GM12873 (cell line): ENCODE results near the gene TMEM178B.

ENCODE experiments used
- TF ChIP-seq, protein P1 (sequence below): IDR thresholded peaks from 2 replicates; pipeline ENCODE4 v1.5.1; 2012; ENCODE audit warnings: low read depth, mild to moderate bottlenecking, moderate library complexity, low read length, control low read depth; ENCODE audit not compliant: insufficient read depth; ENCODE audit errors: missing control alignments

The TMEM178B gene

DNA sequence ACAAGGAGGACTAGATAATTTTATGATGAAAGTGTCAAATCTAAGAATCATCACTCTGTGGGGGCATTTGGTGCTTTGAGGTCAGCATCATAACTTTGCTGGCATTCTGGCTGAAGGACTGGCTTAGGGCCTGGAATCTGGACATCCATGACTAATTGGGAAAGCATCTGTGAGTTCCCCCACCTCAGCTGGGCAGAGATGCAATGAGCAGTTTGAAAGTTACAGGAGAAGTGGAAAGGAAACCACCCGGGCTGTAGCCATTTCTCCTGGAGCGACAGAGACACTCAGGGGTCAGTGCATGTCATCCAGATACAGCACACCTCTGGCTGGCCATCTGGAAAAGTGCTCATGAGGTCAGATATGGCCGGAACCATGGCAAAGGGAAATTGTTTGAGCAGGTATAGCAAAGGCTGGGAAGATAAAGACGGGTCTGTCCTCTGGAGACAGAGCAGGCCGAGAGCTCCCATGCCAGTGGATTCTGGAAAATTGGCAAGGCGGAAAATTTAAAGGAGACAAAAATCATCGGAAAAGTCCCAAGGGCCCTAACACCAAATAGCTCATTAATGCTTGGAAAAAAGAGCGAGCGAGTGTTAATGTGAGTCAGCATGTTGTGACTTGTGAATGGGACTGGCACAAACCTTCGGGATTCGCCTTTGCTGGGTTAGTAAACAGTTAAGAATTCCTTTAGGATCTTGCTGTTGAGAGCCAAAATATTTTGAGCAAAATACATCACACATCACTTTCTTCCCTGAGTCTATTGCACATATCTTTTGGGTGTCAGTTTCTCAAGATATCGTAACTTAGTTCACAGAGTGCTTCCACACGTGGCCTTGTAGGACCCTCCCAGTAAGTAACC is 288.9 kb downstream of the TMEM178B start:
- TF ChIP-seq, protein P1, sequence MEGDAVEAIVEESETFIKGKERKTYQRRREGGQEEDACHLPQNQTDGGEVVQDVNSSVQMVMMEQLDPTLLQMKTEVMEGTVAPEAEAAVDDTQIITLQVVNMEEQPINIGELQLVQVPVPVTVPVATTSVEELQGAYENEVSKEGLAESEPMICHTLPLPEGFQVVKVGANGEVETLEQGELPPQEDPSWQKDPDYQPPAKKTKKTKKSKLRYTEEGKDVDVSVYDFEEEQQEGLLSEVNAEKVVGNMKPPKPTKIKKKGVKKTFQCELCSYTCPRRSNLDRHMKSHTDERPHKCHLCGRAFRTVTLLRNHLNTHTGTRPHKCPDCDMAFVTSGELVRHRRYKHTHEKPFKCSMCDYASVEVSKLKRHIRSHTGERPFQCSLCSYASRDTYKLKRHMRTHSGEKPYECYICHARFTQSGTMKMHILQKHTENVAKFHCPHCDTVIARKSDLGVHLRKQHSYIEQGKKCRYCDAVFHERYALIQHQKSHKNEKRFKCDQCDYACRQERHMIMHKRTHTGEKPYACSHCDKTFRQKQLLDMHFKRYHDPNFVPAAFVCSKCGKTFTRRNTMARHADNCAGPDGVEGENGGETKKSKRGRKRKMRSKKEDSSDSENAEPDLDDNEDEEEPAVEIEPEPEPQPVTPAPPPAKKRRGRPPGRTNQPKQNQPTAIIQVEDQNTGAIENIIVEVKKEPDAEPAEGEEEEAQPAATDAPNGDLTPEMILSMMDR = no peak

DNA sequence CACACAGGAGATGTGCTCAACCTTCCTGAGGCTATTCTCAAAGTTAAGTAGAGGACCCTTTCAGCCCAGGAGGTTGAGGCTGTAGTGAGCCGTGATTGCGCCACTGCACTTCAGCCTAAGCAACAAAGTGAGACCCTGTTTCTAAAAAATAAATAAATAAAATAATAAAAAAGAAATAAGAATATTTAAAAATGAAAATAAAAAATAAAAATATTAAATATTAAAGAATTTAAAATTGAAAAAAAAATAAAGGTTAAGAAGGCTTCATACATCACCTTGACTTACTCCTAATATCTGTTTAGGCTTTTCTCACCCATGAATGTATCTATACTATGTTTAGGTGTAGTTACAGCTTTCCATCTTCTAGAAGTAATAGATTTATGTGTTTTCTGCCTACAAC is 289.9 kb downstream of the TMEM178B start:
- TF ChIP-seq, protein P1 = no peak

DNA sequence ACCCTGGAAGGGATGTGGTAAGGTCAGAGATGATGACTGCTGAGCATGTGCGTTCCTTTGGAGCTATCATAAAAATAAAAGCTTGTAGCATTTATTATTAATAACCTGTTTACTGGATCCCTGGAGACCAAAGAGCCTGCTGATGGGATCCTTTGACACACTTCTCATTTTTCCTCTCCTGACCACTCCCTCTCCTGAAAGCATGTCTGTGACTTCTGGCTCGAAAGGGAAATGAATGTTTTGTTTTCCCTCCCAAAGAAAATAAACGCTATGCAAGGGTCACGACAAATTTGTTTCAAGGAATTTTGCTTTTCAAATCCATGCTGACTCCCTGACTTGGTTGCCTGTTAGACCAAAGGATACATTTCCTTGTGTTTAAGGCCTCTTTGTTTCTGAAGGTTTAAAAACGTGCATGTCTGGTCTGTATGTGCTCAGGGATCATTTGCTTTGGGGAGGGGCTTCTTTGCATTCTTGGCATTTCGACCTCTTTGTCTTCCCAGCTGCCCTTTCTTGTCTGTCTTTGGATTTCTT is 292.3 kb downstream of the TMEM178B start:
- TF ChIP-seq, protein P1 = no peak

DNA sequence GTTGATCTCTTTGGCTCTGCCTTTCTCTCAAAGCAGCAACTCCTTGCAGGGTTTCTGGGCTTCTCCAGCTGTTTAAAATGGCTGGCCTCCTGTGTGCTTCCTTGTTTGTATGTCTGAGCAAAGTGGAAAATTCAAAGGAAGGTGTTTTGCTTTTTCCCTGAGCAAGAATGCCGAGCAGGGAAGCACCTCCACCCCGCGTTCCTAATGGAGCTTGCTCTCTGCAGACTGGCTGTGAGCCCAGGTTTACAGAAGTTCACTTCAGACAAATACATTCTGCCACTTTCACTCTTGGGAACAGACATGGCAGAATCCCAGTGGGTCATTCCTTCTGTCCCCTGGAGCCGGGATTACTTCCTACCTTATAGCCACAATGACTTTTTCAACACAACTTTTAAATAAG is 295.6 kb downstream of the TMEM178B start:
- TF ChIP-seq, protein P1 = no peak

DNA sequence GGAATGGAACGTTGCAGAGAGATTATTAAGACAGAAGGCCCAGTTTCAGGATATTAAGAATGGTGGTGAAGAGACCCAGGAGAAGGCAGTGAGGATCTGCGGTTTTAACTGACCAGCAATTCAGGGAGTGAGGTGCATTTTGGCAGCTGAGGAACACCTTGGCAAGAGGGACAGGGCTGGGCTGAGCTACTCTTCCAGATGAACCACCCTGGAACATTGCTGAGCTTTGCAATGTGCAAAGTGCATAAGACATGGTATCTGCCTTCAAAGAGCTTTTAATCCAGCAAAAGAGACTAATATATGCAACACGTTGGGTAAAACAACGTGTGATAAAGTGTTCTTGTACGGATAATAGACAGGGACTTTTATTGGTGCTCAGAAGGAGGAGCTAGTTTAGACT is 296.3 kb downstream of the TMEM178B start:
- TF ChIP-seq, protein P1 = no peak

DNA sequence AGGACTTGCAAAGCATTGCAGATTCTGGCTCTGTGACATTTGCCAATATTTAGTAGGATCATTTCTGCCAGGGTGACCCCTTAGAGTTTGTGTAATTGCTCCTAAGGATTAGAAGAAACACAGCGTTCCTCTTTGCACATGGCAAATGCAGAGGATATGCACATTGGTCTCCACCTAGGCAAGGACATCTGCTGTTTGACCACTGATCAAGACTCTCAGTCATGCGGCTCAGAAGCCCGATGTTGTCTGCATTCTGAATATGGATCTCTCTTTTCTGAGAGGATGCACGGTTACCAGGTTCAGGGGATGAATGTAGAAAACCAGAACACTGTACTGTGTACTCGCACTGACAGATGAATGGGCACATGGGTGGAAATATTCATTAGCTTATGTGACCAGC is 296.8 kb downstream of the TMEM178B start:
- TF ChIP-seq, protein P1 = no peak

DNA sequence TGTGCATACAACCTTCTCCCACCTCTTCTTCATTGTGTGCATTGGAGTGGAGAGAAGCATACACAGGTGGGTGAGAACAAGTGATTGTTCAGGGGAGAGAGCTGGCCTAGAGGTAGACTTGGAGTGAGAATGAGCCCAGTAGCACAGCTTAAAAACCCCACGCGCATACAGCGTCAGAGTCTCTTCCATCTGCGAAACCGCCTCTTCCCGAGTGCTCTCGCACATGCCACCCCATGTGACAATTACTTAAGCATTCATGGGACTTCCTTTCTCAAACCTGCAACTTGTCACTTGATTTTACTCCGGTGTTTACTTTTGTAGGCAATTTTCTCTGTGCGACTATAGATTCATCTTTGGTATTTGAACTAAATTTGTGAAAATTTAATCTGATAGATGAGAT is 300.6 kb downstream of the TMEM178B start:
- TF ChIP-seq, protein P1 = no peak
